Measurements from ENCODE around the gene RNF112. TPM values are rescaled to one million over a fixed set of nuclear protein-coding genes. Genes with fewer than 3 reads are reported as not detected.
"Not testable (repeated sequence)": the region's sequence is repeated elsewhere in the genome, so short reads cannot be mapped to it uniquely, and the experiment has no call there.

RNF112 gene
- total RNA-seq, 1 experiment from 2014 or later: not detected

DNA sequence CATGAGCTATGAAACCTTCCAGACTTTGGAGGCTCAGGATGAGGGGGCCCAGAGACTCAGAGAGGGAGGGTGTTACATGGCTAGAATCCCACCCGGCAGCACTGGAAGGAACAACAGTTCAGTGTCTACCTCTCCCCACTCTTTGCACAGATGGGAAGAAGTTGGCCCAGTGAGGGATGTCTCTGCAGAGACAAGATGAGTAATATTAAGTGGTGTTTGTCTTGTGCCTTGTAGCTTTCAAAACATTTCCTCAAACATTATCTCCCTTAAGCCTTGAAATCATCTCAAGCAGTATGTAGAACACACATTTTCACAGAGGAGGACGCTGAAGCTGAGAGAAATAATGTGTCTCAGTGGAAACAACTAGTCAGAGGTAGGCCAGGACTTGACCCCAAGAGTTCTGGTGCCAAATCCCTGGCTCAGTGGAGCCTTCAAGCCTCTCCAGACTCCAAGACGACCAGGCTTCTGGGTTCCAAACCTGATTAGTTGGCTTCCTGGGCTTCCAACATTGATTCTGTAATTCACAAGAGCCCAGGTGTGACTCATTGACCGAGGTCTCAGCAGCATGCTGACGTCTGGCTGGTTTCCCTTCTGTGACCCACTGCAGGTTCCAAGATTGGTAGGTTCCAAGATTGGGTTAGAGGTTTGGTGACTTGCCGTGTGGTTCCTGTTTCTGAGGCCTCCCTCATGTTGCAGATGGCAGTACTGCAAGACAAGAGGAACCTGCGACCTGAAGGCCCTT, 7.4 kb downstream of the RNF112 start:
- DNase-seq (ENCODE audit: low read depth, low spot score): no peak
- in situ Hi-C loops (cut with HindIII; ENCODE audit: low pct_unique_long_range_greater_than_20kb, low sequenced_read_pairs): no loop called here

DNA sequence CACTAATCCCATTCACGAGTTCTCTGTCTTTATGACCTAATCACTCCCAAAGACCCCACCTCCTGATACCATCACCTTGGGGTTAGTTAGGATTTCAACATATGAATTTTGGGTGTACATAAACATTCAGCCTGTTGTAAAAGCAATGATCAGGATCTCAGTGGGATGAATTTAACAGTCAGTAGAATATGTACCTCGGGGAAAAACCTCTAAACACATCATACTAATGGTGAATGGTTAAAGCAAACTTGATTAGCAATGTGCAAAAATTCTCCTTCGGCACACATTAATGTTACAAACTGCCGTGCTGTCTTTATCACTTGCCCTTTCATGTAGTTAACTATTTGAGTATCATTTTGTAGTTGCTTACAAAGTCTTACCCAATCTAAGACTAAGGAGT, 10.2 kb downstream of the RNF112 start:
- in situ Hi-C loops (cut with HindIII; ENCODE audit: low pct_unique_long_range_greater_than_20kb, low sequenced_read_pairs): no loop called here
- DNase-seq (ENCODE audit: low read depth, low spot score): no peak

DNA sequence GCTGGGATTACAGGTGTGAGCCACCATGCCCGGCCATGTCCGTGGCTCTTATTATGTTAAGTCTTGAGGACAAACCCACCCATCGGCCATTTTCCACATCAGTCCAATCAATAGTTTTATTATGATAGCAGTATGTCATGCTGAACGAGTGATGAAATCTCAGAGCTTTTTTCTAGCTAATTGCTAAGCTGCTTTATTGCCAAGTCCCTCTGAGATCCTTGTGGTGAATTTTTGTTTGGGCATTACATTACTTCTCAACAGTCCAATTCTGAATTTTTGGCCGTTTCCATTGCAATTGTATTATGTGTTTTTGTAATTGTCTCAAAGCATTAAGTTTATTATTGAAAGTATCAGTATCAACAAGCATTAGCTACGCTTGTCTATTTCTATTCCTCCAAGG, 10.9 kb downstream of the RNF112 start:
- in situ Hi-C loops (cut with HindIII; ENCODE audit: low pct_unique_long_range_greater_than_20kb, low sequenced_read_pairs): no loop called here

DNA sequence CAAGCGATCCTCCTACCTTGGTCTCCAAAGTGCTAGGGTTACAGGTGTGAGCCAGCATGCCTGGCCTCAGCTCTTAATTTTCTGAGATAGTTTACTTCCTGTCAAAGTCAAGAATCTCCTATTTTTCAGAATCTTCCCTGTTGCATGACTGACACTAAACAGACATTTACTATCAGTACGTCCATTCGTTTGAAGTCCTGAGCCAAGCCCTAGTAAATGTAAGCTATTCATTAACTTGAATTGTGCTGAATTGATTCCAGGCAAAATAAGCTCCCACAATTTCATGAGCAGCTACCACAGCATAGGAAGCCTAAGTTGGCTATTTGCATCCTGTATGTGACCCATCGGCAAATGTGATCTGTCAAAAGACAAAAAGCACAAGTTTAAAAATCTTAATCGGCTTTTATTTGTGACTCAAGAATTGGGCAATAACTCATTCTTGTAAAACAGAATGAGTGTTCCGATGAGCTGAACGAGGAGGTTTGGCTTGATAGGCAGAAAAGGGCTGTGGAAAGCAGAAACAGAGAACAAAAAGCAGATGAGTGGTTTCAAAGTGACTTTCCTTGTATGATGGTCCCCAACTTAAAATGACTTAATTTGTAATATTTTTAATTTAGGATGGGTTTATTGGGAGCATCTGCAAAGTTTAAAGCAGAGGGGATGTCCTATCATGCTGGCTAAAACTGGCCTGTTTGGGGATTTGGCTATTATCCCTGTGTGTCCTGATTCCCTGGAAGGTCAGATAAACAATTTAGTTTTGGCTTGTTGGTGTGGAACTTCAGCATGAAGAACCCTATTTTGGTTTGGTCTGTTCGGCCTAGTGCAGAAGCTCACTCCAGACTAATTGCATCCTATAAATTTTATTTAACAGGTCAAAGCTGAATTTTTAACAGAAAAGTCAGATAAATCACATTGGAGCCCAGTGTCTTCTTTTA, 14.2 kb downstream of the RNF112 start:
- DNase-seq (ENCODE audit: low read depth, low spot score): no peak
- in situ Hi-C loops (cut with HindIII; ENCODE audit: low pct_unique_long_range_greater_than_20kb, low sequenced_read_pairs): no loop called here

More for the DNA sequence above, 10.9 kb downstream of the RNF112 start:
- no peak for DNase-seq (ENCODE audit: low read depth, low spot score)

DNA sequence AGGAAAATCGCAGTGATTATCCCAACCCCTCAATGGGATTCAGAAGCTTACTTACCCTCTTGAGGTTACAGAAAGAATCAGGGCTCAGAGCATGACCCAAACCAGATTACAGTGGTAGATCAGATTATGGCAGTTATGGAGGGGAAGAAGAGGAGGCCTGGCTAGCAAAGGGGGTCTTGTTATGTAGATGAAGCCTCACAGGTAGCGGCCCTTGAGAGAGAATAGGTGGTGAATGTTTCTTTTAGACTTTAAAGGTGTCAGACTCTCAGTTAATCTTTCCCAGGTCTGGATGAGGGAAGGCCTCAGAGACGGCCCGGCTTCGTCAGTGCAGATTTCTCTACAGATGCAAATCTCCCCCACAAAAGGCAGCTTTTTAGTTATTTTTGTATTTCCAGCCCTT, 15.6 kb downstream of the RNF112 start:
- in situ Hi-C loops (cut with HindIII; ENCODE audit: low pct_unique_long_range_greater_than_20kb, low sequenced_read_pairs): no loop called here
- DNase-seq (ENCODE audit: low read depth, low spot score): no peak

DNA sequence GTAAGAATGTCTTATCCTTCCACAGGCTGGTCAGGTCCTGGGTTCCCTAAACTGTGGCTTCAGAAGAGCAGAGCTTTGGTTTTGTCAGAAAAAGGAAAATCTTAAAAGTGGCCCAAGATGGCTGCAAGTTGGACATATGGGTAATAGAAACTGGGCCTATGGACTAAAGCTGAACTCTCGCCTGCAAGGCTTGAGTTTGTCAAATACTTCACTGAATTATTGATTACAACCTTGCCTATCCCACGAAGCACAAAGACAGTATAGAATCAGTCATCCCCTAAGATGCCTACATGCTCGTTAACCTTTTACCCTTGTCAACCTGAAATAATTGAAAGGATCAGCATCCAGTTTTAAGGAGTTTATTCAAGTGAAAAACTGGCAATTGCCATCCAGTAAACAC, 20.7 kb downstream of the RNF112 start:
- in situ Hi-C loops (cut with HindIII; ENCODE audit: low pct_unique_long_range_greater_than_20kb, low sequenced_read_pairs): no loop called here
- no peak for DNase-seq (ENCODE audit: low read depth, low spot score)

DNA sequence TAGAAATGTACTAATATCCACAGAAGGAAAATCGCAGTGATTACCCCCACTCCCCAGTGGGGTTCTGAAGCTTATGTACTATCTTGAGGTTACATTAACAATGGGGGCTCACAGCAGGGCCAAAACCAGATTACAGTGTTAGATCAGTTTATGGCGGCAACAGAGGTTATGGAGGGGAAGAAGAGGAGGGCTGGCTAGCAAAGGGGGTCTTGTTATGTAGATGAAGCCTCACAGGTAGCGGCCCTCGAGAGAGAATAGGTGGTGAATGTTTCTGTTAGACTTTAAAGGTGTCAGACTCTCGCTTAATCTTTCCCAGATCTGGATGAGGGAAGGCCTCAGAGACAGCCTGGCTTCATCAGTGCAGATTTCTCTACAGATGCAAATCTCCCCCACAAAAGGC, 22.2 kb downstream of the RNF112 start:
- in situ Hi-C loops (cut with HindIII; ENCODE audit: low pct_unique_long_range_greater_than_20kb, low sequenced_read_pairs): no loop called here
- DNase-seq (ENCODE audit: low read depth, low spot score): no peak

DNA sequence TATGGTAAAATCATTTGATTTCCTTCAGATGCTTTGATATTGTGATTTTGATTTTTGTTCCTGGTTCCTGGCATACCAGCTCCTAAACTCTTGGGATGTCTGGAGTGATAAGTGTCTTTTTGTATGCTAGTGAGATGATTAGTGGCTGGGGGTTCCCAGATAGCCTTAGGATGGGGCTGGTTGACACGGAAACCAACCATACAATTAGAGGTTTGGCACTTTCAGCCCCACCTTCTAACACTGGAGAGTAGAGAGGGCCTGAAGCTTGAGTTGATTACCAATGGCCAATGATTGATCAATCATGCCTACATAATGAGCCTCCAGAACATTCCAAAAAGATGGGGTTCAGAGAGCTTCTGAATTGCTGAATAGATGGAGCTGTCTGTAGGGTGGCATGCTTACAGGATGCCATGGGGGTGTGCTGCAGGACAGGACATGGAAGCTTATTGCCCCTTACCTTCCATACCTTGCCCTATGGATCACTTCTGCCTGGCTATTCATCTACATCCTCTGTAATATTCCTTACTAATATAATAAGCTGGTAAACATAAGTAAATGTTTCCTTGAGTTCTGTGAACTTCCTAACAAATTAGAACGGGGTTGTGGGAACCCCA, 22.8 kb downstream of the RNF112 start:
- DNase-seq (ENCODE audit: low read depth, low spot score): no peak
- in situ Hi-C loops (cut with HindIII; ENCODE audit: low pct_unique_long_range_greater_than_20kb, low sequenced_read_pairs): no loop called here

DNA sequence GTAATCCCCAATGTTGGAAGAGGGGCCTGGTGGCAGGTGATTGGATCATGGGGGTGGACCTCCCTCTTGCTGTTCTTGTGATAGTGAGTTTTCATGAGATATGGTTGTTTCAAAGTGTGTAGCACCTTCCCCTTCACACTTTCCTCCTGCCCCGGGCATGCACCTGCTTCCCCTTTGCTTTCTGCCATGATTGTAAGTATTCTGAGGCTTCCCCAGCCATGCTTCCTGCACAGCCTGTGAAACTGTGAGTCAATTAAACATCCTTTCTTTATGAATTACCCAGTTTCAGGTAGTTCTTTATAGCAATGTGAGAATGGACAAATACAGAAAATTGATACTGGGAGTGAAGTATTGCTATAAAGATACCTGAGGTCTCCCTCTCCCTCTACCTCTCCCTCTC, 29.4 kb downstream of the RNF112 start:
- DNase-seq (ENCODE audit: low read depth, low spot score): no peak
- in situ Hi-C loops (cut with HindIII; ENCODE audit: low pct_unique_long_range_greater_than_20kb, low sequenced_read_pairs): no loop called here

DNA sequence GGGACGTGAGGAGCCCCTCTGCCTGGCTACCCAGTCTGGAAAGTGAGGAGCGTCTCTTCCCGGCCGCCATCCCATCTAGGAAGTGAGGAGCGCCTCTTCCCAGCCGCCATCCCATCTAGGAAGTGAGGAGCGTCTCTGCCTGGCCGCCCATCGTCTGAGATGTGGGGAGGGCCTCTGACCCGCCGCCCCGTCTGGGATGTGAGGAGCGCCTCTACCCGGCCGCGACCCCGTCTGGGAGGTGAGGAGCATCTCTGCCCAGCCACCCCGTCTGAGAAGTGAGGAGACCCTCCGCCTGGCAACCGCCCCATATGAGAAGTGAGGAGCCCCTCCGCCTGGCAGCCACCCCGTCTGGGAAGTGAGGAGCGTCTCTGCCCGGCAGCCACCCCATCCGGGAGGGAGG, 30.3 kb downstream of the RNF112 start:
- in situ Hi-C loops (cut with HindIII; ENCODE audit: low pct_unique_long_range_greater_than_20kb, low sequenced_read_pairs); DNase-seq (ENCODE audit: low read depth, low spot score): not testable (repeated sequence)

DNA sequence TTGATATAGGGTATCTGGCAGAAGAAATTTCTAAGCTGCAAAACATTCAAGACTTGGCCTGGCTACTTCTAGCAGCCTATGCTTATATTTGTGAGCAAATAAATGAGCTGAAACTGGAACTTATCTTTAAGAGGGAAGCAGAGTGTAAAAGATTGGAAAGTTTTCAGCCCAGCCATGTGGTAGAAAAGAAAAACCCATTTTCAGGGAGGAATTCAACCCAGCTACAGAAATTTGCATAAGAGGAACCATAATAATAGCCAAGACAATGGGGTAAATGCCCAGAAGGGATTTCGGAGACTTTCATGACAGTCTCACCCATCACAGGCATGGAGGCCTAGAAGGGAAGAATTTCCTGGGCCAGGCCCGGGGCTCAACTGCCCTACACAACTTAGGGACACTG, 31.7 kb downstream of the RNF112 start:
- in situ Hi-C loops (cut with HindIII; ENCODE audit: low pct_unique_long_range_greater_than_20kb, low sequenced_read_pairs): no loop called here
- DNase-seq (ENCODE audit: low read depth, low spot score): no peak

DNA sequence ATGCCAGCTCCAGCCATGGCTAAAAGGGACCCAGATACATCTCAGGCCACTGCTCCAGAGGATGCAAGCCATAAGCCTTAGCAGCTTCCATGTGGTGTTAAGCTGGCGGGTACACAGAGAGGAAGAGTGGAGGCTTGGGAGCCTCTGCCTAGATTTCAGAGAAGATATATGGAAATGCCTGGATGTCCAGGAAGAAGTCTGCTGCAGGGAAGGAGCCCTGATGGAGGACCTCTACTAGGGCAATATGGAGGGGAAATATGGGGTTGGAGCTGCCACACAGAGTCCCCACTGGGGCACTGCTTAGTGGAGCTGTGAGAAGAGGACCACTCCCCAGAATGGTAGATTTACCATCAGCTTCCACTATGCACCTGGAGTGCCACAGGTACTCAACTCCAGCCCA, 32.1 kb downstream of the RNF112 start:
- no peak for DNase-seq (ENCODE audit: low read depth, low spot score)
- in situ Hi-C loops (cut with HindIII; ENCODE audit: low pct_unique_long_range_greater_than_20kb, low sequenced_read_pairs): no loop called here

DNA sequence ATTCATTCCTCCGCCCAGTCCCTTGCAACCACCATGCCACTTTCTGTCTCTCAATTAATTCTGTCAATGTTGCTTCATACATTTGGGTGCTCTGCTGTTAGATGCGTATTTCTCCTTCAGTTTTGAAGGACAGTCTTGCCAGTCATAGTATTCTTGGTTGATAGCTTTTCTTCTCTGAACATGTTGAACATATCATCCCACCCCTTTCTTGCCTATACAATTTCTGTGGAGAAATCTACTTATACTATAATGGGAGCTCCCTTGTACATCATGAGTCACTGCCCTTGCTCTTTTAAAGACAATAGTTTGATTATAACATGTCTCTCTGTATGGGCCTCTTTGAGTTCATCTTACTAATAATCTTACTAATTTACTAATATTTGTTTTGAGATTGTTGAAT, 34.1 kb downstream of the RNF112 start:
- in situ Hi-C loops (cut with HindIII; ENCODE audit: low pct_unique_long_range_greater_than_20kb, low sequenced_read_pairs): no loop called here
- DNase-seq (ENCODE audit: low read depth, low spot score): no peak

DNA sequence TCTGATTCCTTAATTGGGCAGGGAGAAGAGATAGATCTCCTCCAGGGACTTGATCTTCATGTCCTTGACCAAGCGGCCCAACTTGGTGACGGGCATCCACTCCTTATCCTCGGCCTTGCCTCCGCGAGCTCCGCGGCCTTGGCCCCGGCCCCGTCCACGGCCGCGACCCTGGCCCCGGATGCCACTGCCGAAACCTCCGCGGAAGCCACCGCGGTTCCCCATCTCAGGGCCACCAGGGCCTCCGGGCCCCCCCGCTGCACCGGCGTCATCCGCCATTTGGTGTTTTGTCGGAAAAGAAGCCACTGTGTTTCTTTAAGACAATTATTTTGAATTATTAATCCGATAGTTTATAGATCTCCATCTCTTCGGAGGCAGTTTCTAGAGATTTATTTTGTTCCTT, 35.5 kb downstream of the RNF112 start:
- in situ Hi-C loops (cut with HindIII; ENCODE audit: low pct_unique_long_range_greater_than_20kb, low sequenced_read_pairs); DNase-seq (ENCODE audit: low read depth, low spot score): not testable (repeated sequence)

DNA sequence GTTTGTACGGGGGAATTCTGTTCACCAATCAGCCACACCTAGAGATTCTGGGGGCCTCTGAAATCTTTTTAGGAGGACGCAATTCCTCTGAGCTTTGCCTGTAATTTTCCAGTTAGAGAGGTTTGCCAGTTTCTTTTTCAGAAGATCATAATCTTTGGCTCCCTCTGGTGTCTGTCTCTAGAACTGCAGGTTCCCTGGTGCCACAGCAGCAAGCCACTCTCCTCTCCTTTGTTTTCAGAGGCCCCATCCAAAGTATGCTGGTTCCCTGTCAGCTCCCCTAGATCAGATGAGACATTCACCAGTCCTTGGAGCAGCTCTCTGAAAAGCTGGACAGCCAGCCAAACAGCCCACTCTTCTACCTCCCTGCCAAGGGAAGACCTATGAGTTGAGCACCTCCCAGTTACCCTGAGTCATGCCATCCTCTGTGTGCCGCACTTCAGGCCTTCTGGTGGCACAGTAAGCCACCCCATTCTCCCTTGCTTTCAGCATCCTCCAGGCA, 36.1 kb downstream of the RNF112 start:
- DNase-seq (ENCODE audit: low read depth, low spot score): peak; percentile 85
- in situ Hi-C loops (cut with HindIII; ENCODE audit: low pct_unique_long_range_greater_than_20kb, low sequenced_read_pairs): no loop called here

DNA sequence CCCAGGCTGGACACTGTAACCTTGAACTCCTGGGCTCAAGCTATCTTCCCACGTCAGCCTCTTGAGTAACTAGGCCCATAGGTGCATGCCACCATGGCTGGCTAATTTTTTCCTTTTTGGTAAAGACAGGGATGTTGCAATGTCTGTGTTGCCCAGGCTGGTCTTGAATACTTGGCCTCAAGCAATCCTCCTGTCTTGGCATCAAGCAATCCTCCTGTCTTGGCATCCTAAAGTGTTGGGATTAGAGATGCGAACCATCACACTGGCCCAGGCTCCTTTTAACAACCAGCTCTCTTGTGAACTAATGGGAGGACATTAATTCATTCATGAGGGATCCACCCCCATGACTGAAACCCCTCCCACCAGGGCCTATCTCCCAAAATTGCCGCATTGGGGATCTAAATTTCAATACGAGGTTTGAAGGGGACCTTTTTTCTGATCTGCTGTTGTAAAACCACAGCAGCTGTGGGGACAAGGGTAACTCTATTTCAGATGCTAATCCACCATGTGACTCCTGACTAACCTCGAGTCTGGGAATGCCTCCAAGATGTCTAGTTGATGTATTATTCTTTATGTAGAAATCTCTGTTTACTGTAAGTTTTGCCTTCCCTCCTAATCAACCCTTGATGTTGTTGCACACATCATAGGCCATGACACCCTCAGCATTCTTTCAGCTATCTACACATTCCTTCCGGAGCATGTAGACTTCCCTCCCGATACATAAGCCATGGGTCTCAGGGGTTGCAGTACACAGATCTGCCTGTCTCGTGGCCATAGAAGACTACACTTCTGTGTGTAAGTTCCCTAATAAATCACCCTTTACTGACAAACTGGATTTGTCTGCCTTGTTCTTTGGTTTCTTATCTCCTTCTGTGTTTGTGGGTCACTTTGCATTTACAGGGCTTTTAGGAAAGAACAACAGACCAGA, 37.6 kb downstream of the RNF112 start:
- peak; percentile 95 for DNase-seq (ENCODE audit: low read depth, low spot score)
- in situ Hi-C loops (cut with HindIII; ENCODE audit: low pct_unique_long_range_greater_than_20kb, low sequenced_read_pairs): no loop called here

DNA sequence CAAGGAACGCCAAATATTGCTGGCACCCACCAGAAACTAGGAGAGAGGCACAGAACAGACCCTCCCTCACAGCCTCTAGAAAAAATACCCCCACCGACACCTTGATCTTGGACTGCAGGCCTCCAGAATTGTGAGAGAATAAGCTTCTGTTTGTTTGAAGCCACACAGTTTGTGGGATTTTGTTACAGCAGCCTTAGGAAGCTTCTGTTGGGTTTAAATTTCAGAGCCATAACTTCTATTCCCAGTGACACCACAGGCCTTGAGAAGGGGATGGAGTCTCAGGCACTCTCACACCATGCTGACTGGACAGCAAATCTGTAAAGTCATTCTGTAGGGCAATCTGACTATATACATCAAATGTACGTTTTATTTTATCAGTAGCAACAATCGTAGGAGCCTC, 38.6 kb downstream of the RNF112 start:
- in situ Hi-C loops (cut with HindIII; ENCODE audit: low pct_unique_long_range_greater_than_20kb, low sequenced_read_pairs): no loop called here
- DNase-seq (ENCODE audit: low read depth, low spot score): no peak
